ENCODE results near the gene CZIB. TPM values are rescaled to one million over a fixed set of nuclear protein-coding genes. Genes with fewer than 3 reads are reported as not detected.

CZIB gene
- total RNA-seq, 1 experiment from 2014 or later = 43.1 TPM

- peaks cover 0 to 4% of the 10 kb centered on the region in 2 experiments; a peak in 1 of 4 replicates for H3K4me1 ChIP-seq (ENCODE audit: control insufficient read depth in 1 of 2, insufficient read depth in 2 of 2, low read length in 2 of 2)
- intact Hi-C loops (cut with micrococcal nuclease) = loop anchor here (10.0 kb wide), 1 partner anchor 173 kb away; no protein-coding TSS in a partner anchor
- TF ChIP-seq EZH2phosphoT487 (IDR thresholded peaks at IDR 0.05; ENCODE audit: borderline replicate concordance) = no peak
- no peak for TF ChIP-seq RAD21 (IDR thresholded peaks at IDR 0.05; ENCODE audit: low read depth)
- no peak for TF ChIP-seq CEBPB (IDR thresholded peaks at IDR 0.05; ENCODE audit: low read depth)
- no peak for TF ChIP-seq CTCF (IDR thresholded peaks at IDR 0.05 in 2 of 3, conservative IDR thresholded peaks at IDR 0.05 in 1 of 3; ENCODE audit: borderline replicate concordance in 1 of 3, insufficient read depth in 1 of 3, low read depth in 2 of 3, low read length in 2 of 3)
- no peak for TF ChIP-seq SRF (IDR thresholded peaks at IDR 0.05; ENCODE audit: low read depth)
- no peak for TF ChIP-seq ZFX (IDR thresholded peaks at IDR 0.05)
- DNase-seq (ENCODE audit: low read depth, low spot score) (no peak), ATAC-seq (no peak)
- H3K36me3 ChIP-seq (ENCODE audit: control insufficient read depth in 1 of 2, insufficient read depth in 2 of 2, low read length in 2 of 2) = no peaks in the 10 kb centered on the region
- H3K4me2 ChIP-seq (ENCODE audit: low read length) = no peak overlapping the region
- RAD21 ChIA-PET (ENCODE audit: low non-redundant PET in 1 of 2, low total read pairs in 2 of 2, uncharacterized antibody in 2 of 2, unreplicated experiment in 2 of 2) = no interaction called here
- H3K27ac ChIP-seq (ENCODE audit: low read depth, low read length) = no peak overlapping the region
- H3K9ac ChIP-seq (ENCODE audit: low read length) = no peak overlapping the region
- CTCF ChIA-PET = interaction anchor here (0.6 kb wide), 1 partner anchor 837 kb away, joined by 3 read pairs; no protein-coding TSS in a partner anchor
- H3K9me3 ChIP-seq (ENCODE audit: control insufficient read depth in 1 of 2, insufficient read depth in 1 of 2, low read depth in 1 of 2, low read length in 2 of 2) = no peaks in the 10 kb centered on the region
- no peaks in the 10 kb centered on the region for H3K9me2 ChIP-seq (ENCODE audit: insufficient read depth)
- BruUV-seq (replicated peaks) = no TSS peak
- H4K20me1 ChIP-seq (ENCODE audit: insufficient read depth) = no peaks in the 10 kb centered on the region
- no peaks in the 10 kb centered on the region for H3K27me3 ChIP-seq (ENCODE audit: insufficient read depth, low read length)
- no peak overlapping the region for H2AFZ ChIP-seq (ENCODE audit: low read depth, low read length, poor library complexity, severe bottlenecking)
- no peak overlapping the region for H3K4me3 ChIP-seq (replicated peaks in 1 of 2; ENCODE audit: low read depth in 1 of 2, low read length in 2 of 2)
- H3K79me2 ChIP-seq (ENCODE audit: insufficient read depth, low read length) = no peaks in the 10 kb centered on the region
- POLR2A ChIA-PET = no interaction called here
Measured at GRCh38 chr1:53188099-53188498, 32.3 kb downstream of the CZIB start.

GRCh38 chr1:53187401-53187800 lies 33.0 kb downstream of the CZIB start:
- ATAC-seq (no peak), DNase-seq (ENCODE audit: low read depth, low spot score) (no peak)
- Histone ChIP-seq H3K9me3 (ENCODE audit: control insufficient read depth in 1 of 2, insufficient read depth in 1 of 2, low read depth in 1 of 2, low read length in 2 of 2) (no peaks in the 10 kb centered on the region), H4K20me1 (ENCODE audit: insufficient read depth) (no peaks in the 10 kb centered on the region), H3K36me3 (ENCODE audit: control insufficient read depth in 1 of 2, insufficient read depth in 2 of 2, low read length in 2 of 2) (no peaks in the 10 kb centered on the region), H3K9ac (ENCODE audit: low read length) (no peak overlapping the region), H2AFZ (ENCODE audit: low read depth, low read length, poor library complexity, severe bottlenecking) (no peak overlapping the region), H3K4me1 (ENCODE audit: control insufficient read depth in 1 of 2, insufficient read depth in 2 of 2, low read length in 2 of 2) (peaks cover 0 to 6% of the 10 kb centered on the region in 2 experiments; a peak in 2 of 4 replicates), H3K27ac (ENCODE audit: low read depth, low read length) (no peak overlapping the region), H3K9me2 (ENCODE audit: insufficient read depth) (no peaks in the 10 kb centered on the region), H3K79me2 (ENCODE audit: insufficient read depth, low read length) (no peaks in the 10 kb centered on the region), H3K4me3 (replicated peaks in 1 of 2; ENCODE audit: low read depth in 1 of 2, low read length in 2 of 2) (no peak overlapping the region), H3K4me2 (ENCODE audit: low read length) (no peak overlapping the region), H3K27me3 (ENCODE audit: insufficient read depth, low read length) (no peaks in the 10 kb centered on the region)
- no TSS peak for BruUV-seq (replicated peaks)
- CTCF ChIA-PET = interaction anchor here (0.9 kb wide), 1 partner anchor 14 kb away, joined by 3 read pairs; no protein-coding TSS in a partner anchor
- intact Hi-C loops (cut with micrococcal nuclease) = loop anchor here (10.0 kb wide), 1 partner anchor 173 kb away; no protein-coding TSS in a partner anchor
- POLR2A ChIA-PET = no interaction called here
- RAD21 ChIA-PET (ENCODE audit: low non-redundant PET in 1 of 2, low total read pairs in 2 of 2, uncharacterized antibody in 2 of 2, unreplicated experiment in 2 of 2) = no interaction called here
- TF ChIP-seq ZFX (IDR thresholded peaks at IDR 0.05) (no peak), POLR2A (IDR thresholded peaks at IDR 0.05; ENCODE audit: borderline replicate concordance, extremely low read depth, insufficient read depth, insufficient read length) (no peak), CBX3 (IDR thresholded peaks at IDR 0.05; ENCODE audit: low read depth) (no peak), POLR2AphosphoS5 (IDR thresholded peaks at IDR 0.05; ENCODE audit: low read depth, low read length) (no peak), EZH2 (IDR thresholded peaks at IDR 0.05) (no peak), EZH2phosphoT487 (IDR thresholded peaks at IDR 0.05; ENCODE audit: borderline replicate concordance) (no peak), REST (IDR thresholded peaks at IDR 0.05; ENCODE audit: low read depth) (no peak), MAX (IDR thresholded peaks at IDR 0.05) (no peak), FOSL1 (IDR thresholded peaks at IDR 0.05; ENCODE audit: low read depth) (no peak), ZNF274 (IDR thresholded peaks at IDR 0.05; ENCODE audit: low read depth, low read length) (no peak), SP1 (IDR thresholded peaks at IDR 0.05; ENCODE audit: low read depth) (no peak), SIN3A (IDR thresholded peaks at IDR 0.05; ENCODE audit: low read depth) (no peak), RAD21 (IDR thresholded peaks at IDR 0.05; ENCODE audit: low read depth) (no peak), TCF7L2 (IDR thresholded peaks at IDR 0.05; ENCODE audit: borderline replicate concordance, extremely low read depth, insufficient read depth, insufficient read length) (no peak)

Measured in HCT116 (cell line).